Left lung (tissue), 10 donors: ENCODE measurements around the gene RNF168. TPM values are rescaled to one million over a fixed set of nuclear protein-coding genes. Genes with fewer than 3 reads are reported as not detected.
"Not testable (repeated sequence)": the region's sequence is repeated elsewhere in the genome, so short reads cannot be mapped to it uniquely, and the experiment has no call there.

Experiments used
- ATAC-seq: fragments of 200-7000 bp; cut with Tn5 transposase; one replicate; pipeline ENCODE4 v1.9.1; 2020; ENCODE audit warnings: moderate library complexity
- DNase-seq, 4 donors: peaks; one replicate each; pipeline ENCODE4 v3.0.0-alpha.2; 2013 to 2020
- H3K27ac ChIP-seq, 2 donors: fragments of 200-600 bp; sonication (generic) in 1 of 2; one replicate each; pipeline versions ENCODE4 v1.5.0 to v1.8.0; 2020 to 2021
- H3K27me3 ChIP-seq, 2 donors: fragments of 200-600 bp; sonication (generic) in 1 of 2; one replicate each; pipeline versions ENCODE4 v1.5.0 to v1.8.0; 2020 to 2021
- H3K36me3 ChIP-seq, 2 donors: fragments of 200-600 bp; sonication (generic) in 1 of 2; one replicate each; pipeline versions ENCODE4 v1.5.0 to v1.8.0; 2020 to 2021
- H3K4me1 ChIP-seq, 2 donors: fragments of 200-600 bp; one replicate each; pipeline ENCODE4 v1.8.0; 2021
- H3K4me3 ChIP-seq, 2 donors: fragments of 200-600 bp; sonication (generic) in 1 of 2; one replicate each; pipeline versions ENCODE4 v1.5.0 to v1.8.0; 2020 to 2021; ENCODE audit warnings: mild to moderate bottlenecking in 1 of 2
- H3K9me3 ChIP-seq, 2 donors: fragments of 200-600 bp; sonication (generic) in 1 of 2; one replicate each; pipeline versions ENCODE4 v1.5.0 to v1.8.0; 2020 to 2021
- CTCF ChIP-seq, 2 donors: fragments of 200-600 bp; sonication (generic) in 1 of 2; IDR thresholded peaks; one replicate each; pipeline versions ENCODE4 v1.5.0 to v1.8.0; 2021; ENCODE audit warnings: antibody characterized with exemption in 2 of 2
- intact Hi-C, 2 donors: fragments of 100-400 bp; cut with DNase I; formaldehyde crosslinking; loops; one replicate each; pipeline versions ENCODE4 v1.11.2 to v1.14.2; 2022
- polyA plus RNA-seq, 6 donors: library from polyadenylated mRNA; unstranded; fragments of 120-200 nt; gene quantifications; one replicate each; pipeline ENCODE4 v1.2.1, GENCODE V29; 2013; ENCODE audit not compliant: insufficient read length in 6 of 6
- total RNA-seq, 2 donors: library from RNA; stranded (reverse); fragmentation: NEBNext Ultra II Directional; extraction: Animal tissue kit (Norgen Biotek cat#: 25700); gene quantifications; one replicate each; pipeline ENCODE4 v1.2.1, GENCODE V29; 2021
- donor health status: DM: no; HTN: yes; CAD: no.
- donor health status: DM: no; HTN: no; CAD: no.

RNF168 gene
- total and polyA plus RNA-seq, 8 donors = 18.1 to 30.0 (median 19.0) TPM

GRCh38 chr3:196458063-196458462 is 45.5 kb downstream of the RNF168 start:
- Histone ChIP-seq H3K27ac (no peak overlapping the region), H3K27me3 (no peaks in the 10 kb centered on the region), H3K4me3 (no peak overlapping the region), H3K36me3 (no peaks in the 10 kb centered on the region), H3K4me1 (peaks cover 0 to 6% of the 10 kb centered on the region in 2 donors), H3K9me3 (no peaks in the 10 kb centered on the region)
- no peak for DNase-seq
- ATAC-seq = no peak
- intact Hi-C loops = no loop called here
- TF ChIP-seq CTCF (IDR thresholded peaks at IDR 0.05) = no peak

GRCh38 chr3:196457470-196457869 is 46.1 kb downstream of the RNF168 start:
- not testable (repeated sequence) for ATAC-seq

GRCh38 chr3:196454935-196455334 is 48.6 kb downstream of the RNF168 start:
- no peak for TF ChIP-seq CTCF (IDR thresholded peaks at IDR 0.05)
- peaks cover 0 to 6% of the 10 kb centered on the region in 2 donors for H3K4me1 ChIP-seq
- DNase-seq (no peak), ATAC-seq (no peak)
- no peaks in the 10 kb centered on the region for H3K27me3 ChIP-seq
- H3K27ac ChIP-seq = no peak overlapping the region
- H3K36me3 ChIP-seq = no peaks in the 10 kb centered on the region
- no peak overlapping the region for H3K4me3 ChIP-seq
- intact Hi-C loops = no loop called here
- H3K9me3 ChIP-seq = no peaks in the 10 kb centered on the region

More at GRCh38 chr3:196457470-196457869, 46.1 kb downstream of the RNF168 start:
- H3K9me3 ChIP-seq, H3K36me3 ChIP-seq, DNase-seq, intact Hi-C loops, H3K4me1 ChIP-seq, H3K4me3 ChIP-seq, H3K27ac ChIP-seq, H3K27me3 ChIP-seq: not testable (repeated sequence)

- H3K27ac ChIP-seq, H3K4me1 ChIP-seq, H3K27me3 ChIP-seq, ATAC-seq, intact Hi-C loops, DNase-seq, H3K4me3 ChIP-seq, H3K9me3 ChIP-seq, H3K36me3 ChIP-seq: not testable (repeated sequence)
Measured at GRCh38 chr3:196445391-196445790, 58.2 kb downstream of the RNF168 start.

GRCh38 chr3:196444500-196444894 is 59.1 kb downstream of the RNF168 start:
- no peak for TF ChIP-seq CTCF (IDR thresholded peaks at IDR 0.05)
- no peak overlapping the region for H3K27ac ChIP-seq
- no peak overlapping the region for H3K4me3 ChIP-seq
- ATAC-seq (no peak), DNase-seq (no peak)
- no peaks in the 10 kb centered on the region for H3K4me1 ChIP-seq
- no peaks in the 10 kb centered on the region for H3K36me3 ChIP-seq
- no peaks in the 10 kb centered on the region for H3K27me3 ChIP-seq
- H3K9me3 ChIP-seq = no peaks in the 10 kb centered on the region
- intact Hi-C loops = no loop called here

GRCh38 chr3:196440696-196441095 is 62.9 kb downstream of the RNF168 start:
- ATAC-seq (no peak), DNase-seq (no peak)
- no peak for TF ChIP-seq CTCF (IDR thresholded peaks at IDR 0.05)
- no peaks in the 10 kb centered on the region for H3K9me3 ChIP-seq
- H3K27ac ChIP-seq = no peak overlapping the region
- intact Hi-C loops = no loop called here
- H3K4me3 ChIP-seq = no peak overlapping the region
- no peaks in the 10 kb centered on the region for H3K27me3 ChIP-seq
- no peaks in the 10 kb centered on the region for H3K36me3 ChIP-seq
- no peaks in the 10 kb centered on the region for H3K4me1 ChIP-seq
